WTC11 (cell line): ENCODE data around the gene LEKR1. TPM values are rescaled to one million over a fixed set of nuclear protein-coding genes. Genes with fewer than 3 reads are reported as not detected.

Experiments used
- ATAC-seq: fragments of 200-7000 bp; cut with Tn5 transposase; 2 replicates; pipeline ENCODE4 v1.10.0; 2021; ENCODE audit warnings: mild to moderate bottlenecking, moderate library complexity
- CTCF ChIA-PET: fragments of 300-600 bp; sonication (Branson Sonifier 250); formaldehyde crosslinking; loops from one replicate; lab custom pipeline; 2021; ENCODE audit warnings: antibody characterized with exemption; lab: Charles Lee
- POLR2A ChIA-PET: fragments of 350-600 bp; sonication (Branson Sonifier 250); formaldehyde crosslinking; loops from one replicate; lab custom pipeline; 2021; ENCODE audit warnings: antibody characterized with exemption; lab: Charles Lee
- DNase-seq: peaks from one replicate; pipeline ENCODE4 v3.0.0; 2021; ENCODE audit warnings: low spot score
- H3K27ac Mint-ChIP-seq: 2 replicates; pipeline ENCODE4 v1.8.0; 2021; ENCODE audit warnings: mixed read lengths
- H3K27me3 Mint-ChIP-seq: 2 replicates; pipeline ENCODE4 v1.8.0; 2021; ENCODE audit warnings: low read depth, mild to moderate bottlenecking, moderate library complexity, mixed read lengths
- H3K36me3 Mint-ChIP-seq: 2 replicates; pipeline ENCODE4 v1.8.0; 2021; ENCODE audit warnings: mixed read lengths
- H3K4me1 Mint-ChIP-seq: 2 replicates; pipeline ENCODE4 v1.8.0; 2022; ENCODE audit warnings: mixed read lengths
- H3K4me3 Mint-ChIP-seq: 2 replicates; pipeline ENCODE4 v1.8.0; 2021; ENCODE audit warnings: mild to moderate bottlenecking, moderate library complexity, mixed read lengths
- H3K9me3 Mint-ChIP-seq: 2 replicates; pipeline ENCODE4 v1.8.0; 2021; ENCODE audit warnings: mixed read lengths
- CBFB ChIP-seq: sonication (generic); formaldehyde crosslinking; IDR thresholded peaks from 2 replicates; pipeline ENCODE4 v1.8.1; 2022; ENCODE audit warnings: mild to moderate bottlenecking, low read depth, missing genetic modification reagents
- CREM ChIP-seq: sonication (generic); formaldehyde crosslinking; IDR thresholded peaks from 2 replicates; pipeline ENCODE4 v1.8.1; 2022; ENCODE audit warnings: mild to moderate bottlenecking, missing genetic modification reagents, moderate library complexity
- EMX1 ChIP-seq: fragments of 250-450 bp; sonication (Bioruptor Pico); IDR thresholded peaks from 2 replicates; pipeline ENCODE4 v1.8.0; 2021; ENCODE audit warnings: mild to moderate bottlenecking
- ESRRA ChIP-seq: sonication (generic); formaldehyde crosslinking; IDR thresholded peaks from 2 replicates; pipeline ENCODE4 v1.8.1; 2022; ENCODE audit warnings: mild to moderate bottlenecking, missing genetic modification reagents, borderline replicate concordance
- FOXJ3 ChIP-seq: sonication (generic); formaldehyde crosslinking; IDR thresholded peaks from 2 replicates; pipeline ENCODE4 v1.9.0; 2021; ENCODE audit warnings: missing genetic modification reagents, mild to moderate bottlenecking, borderline replicate concordance
- FOXK1 ChIP-seq: sonication (generic); formaldehyde crosslinking; IDR thresholded peaks from 2 replicates; pipeline ENCODE4 v1.8.0; 2022; ENCODE audit warnings: mild to moderate bottlenecking, moderate library complexity, missing genetic modification reagents
- GABPB1 ChIP-seq: sonication (generic); formaldehyde crosslinking; IDR thresholded peaks from 2 replicates; pipeline ENCODE4 v1.8.1; 2023; ENCODE audit warnings: mild to moderate bottlenecking, missing genetic modification reagents
- JUN ChIP-seq: sonication (generic); formaldehyde crosslinking; IDR thresholded peaks from 2 replicates; pipeline ENCODE4 v1.8.0; 2023; ENCODE audit warnings: mild to moderate bottlenecking, missing genetic modification reagents
- KAT7 ChIP-seq: sonication (generic); formaldehyde crosslinking; IDR thresholded peaks from 2 replicates; pipeline ENCODE4 v1.8.1; 2023; ENCODE audit warnings: missing genetic modification reagents, mild to moderate bottlenecking, borderline replicate concordance
- NR1H2 ChIP-seq: sonication (generic); formaldehyde crosslinking; IDR thresholded peaks from 2 replicates; pipeline ENCODE4 v1.9.0; 2021; ENCODE audit warnings: mild to moderate bottlenecking, moderate library complexity, missing genetic modification reagents
- OVOL2 ChIP-seq: fragments of 250-450 bp; sonication (Bioruptor Pico); IDR thresholded peaks from 2 replicates; pipeline ENCODE4 v1.9.0; 2021; ENCODE audit warnings: mild to moderate bottlenecking, borderline replicate concordance
- RELA ChIP-seq: sonication (generic); formaldehyde crosslinking; IDR thresholded peaks from 2 replicates; pipeline ENCODE4 v1.8.1; 2022; ENCODE audit warnings: missing genetic modification reagents, mild to moderate bottlenecking, borderline replicate concordance
- RORB ChIP-seq: fragments of 250-450 bp; sonication (Bioruptor Pico); IDR thresholded peaks from 2 replicates; pipeline ENCODE4 v1.9.0; 2021; ENCODE audit warnings: mild to moderate bottlenecking
- SMAD4 ChIP-seq: sonication (generic); formaldehyde crosslinking; IDR thresholded peaks from 2 replicates; pipeline ENCODE4 v1.8.0; 2022; ENCODE audit warnings: mild to moderate bottlenecking, missing genetic modification reagents
- SP1 ChIP-seq: sonication (generic); formaldehyde crosslinking; conservative IDR thresholded peaks from 2 replicates; pipeline ENCODE4 v1.8.1; 2022; ENCODE audit warnings: missing genetic modification reagents
- TP53 ChIP-seq: sonication (generic); formaldehyde crosslinking; IDR thresholded peaks from 2 replicates; pipeline ENCODE4 v1.8.1; 2023; ENCODE audit warnings: mild to moderate bottlenecking, missing genetic modification reagents
- ZNF263 ChIP-seq: sonication (generic); formaldehyde crosslinking; IDR thresholded peaks from 2 replicates; pipeline ENCODE4 v1.8.1; 2022; ENCODE audit warnings: low read depth, mild to moderate bottlenecking, moderate library complexity, missing genetic modification reagents
- ZNF396 ChIP-seq: fragments of 250-450 bp; sonication (Bioruptor Pico); IDR thresholded peaks from 2 replicates; pipeline ENCODE4 v1.8.0; 2021; ENCODE audit warnings: mild to moderate bottlenecking, moderate library complexity, borderline replicate concordance
- ZNF423 ChIP-seq: fragments of 250-450 bp; sonication (Bioruptor Pico); IDR thresholded peaks from 2 replicates; pipeline ENCODE4 v2.1.2; 2022; ENCODE audit warnings: mild to moderate bottlenecking, moderate library complexity
- total RNA-seq: library from RNA; stranded (reverse); gene quantifications from 3 replicates; pipeline ENCODE4 v1.2.3, GENCODE V29; 2021
- TF ChIP-seq, protein P1 (sequence below): sonication (generic); formaldehyde crosslinking; conservative IDR thresholded peaks from 2 replicates; pipeline ENCODE4 v1.8.1; 2022; ENCODE audit warnings: mild to moderate bottlenecking, missing genetic modification reagents
- TF ChIP-seq, protein P2 (sequence below): sonication (generic); formaldehyde crosslinking; IDR thresholded peaks from 2 replicates; pipeline ENCODE4 v1.8.1; 2023; ENCODE audit warnings: mild to moderate bottlenecking, missing genetic modification reagents, moderate library complexity
- TF ChIP-seq, protein P3 (sequence below): sonication (generic); formaldehyde crosslinking; IDR thresholded peaks from 2 replicates; pipeline ENCODE4 v1.8.1; 2022; ENCODE audit warnings: mild to moderate bottlenecking, moderate library complexity, missing genetic modification reagents
- TF ChIP-seq, protein P4 (sequence below): sonication (generic); formaldehyde crosslinking; IDR thresholded peaks from 2 replicates; pipeline ENCODE4 v1.8.1; 2023; ENCODE audit warnings: mild to moderate bottlenecking, missing genetic modification reagents
- TF ChIP-seq, protein P5 (sequence below): sonication (generic); formaldehyde crosslinking; IDR thresholded peaks from 2 replicates; pipeline ENCODE4 v1.8.0; 2022; ENCODE audit warnings: mild to moderate bottlenecking, missing genetic modification reagents
- TF ChIP-seq, protein P6 (sequence below): fragments of 200-600 bp; IDR thresholded peaks from 2 replicates; pipeline ENCODE4 v1.8.0; 2022; ENCODE audit warnings: antibody characterized with exemption
- TF ChIP-seq, protein P7 (sequence below): sonication (generic); formaldehyde crosslinking; IDR thresholded peaks from 2 replicates; pipeline ENCODE4 v1.8.1; 2022; ENCODE audit warnings: mild to moderate bottlenecking, missing genetic modification reagents, moderate library complexity, borderline replicate concordance
- TF ChIP-seq, protein P8 (sequence below): sonication (generic); formaldehyde crosslinking; IDR thresholded peaks from 2 replicates; pipeline ENCODE4 v1.8.1; 2023; ENCODE audit warnings: mild to moderate bottlenecking, moderate library complexity, missing genetic modification reagents

Gene LEKR1
- total RNA-seq, 1 experiment from 2014 or later = 0.09 TPM

DNA sequence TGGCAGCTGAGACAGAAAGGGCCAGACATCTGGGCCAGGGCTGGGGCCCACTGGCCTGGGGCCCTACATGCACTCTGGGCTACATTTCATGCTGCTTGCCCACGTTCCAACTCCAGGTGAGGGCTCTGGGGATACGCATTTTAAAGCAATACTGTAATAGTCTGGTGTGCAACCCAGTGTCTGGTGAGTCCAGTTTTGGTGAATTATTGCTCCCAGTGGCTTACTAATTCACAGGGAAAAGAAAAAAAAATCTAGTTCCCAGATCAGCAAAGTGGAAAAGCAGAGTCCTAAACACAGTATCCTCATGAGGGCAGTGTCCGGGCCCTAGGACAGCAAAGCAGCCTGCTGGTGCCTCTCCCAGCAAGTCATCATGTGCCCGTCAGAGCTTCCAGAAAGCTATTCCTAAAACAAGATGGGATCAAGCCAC lies 251.4 kb downstream of the LEKR1 start:
- no peak for ATAC-seq
- no peak for TF ChIP-seq CBFB
- TF ChIP-seq RELA (CRISPR knock-in tag) = no peak
- no peak for TF ChIP-seq OVOL2 (CRISPR knock-in tag)
- no peak for TF ChIP-seq TP53 (CRISPR knock-in tag)
- TF ChIP-seq, protein P1, sequence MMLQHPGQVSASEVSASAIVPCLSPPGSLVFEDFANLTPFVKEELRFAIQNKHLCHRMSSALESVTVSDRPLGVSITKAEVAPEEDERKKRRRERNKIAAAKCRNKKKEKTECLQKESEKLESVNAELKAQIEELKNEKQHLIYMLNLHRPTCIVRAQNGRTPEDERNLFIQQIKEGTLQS = no peak
- TF ChIP-seq FOXJ3 (CRISPR knock-in tag) = no peak
- TF ChIP-seq, protein P2, sequence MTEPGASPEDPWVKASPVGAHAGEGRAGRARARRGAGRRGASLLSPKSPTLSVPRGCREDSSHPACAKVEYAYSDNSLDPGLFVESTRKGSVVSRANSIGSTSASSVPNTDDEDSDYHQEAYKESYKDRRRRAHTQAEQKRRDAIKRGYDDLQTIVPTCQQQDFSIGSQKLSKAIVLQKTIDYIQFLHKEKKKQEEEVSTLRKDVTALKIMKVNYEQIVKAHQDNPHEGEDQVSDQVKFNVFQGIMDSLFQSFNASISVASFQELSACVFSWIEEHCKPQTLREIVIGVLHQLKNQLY (CRISPR knock-in tag) = no peak
- no peak for TF ChIP-seq SMAD4 (CRISPR knock-in tag)
- no peak for TF ChIP-seq ZNF423
- TF ChIP-seq RORB (CRISPR knock-in tag) = no peak
- TF ChIP-seq, protein P3, sequence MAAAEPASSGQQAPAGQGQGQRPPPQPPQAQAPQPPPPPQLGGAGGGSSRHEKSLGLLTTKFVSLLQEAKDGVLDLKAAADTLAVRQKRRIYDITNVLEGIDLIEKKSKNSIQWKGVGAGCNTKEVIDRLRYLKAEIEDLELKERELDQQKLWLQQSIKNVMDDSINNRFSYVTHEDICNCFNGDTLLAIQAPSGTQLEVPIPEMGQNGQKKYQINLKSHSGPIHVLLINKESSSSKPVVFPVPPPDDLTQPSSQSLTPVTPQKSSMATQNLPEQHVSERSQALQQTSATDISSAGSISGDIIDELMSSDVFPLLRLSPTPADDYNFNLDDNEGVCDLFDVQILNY = no peak
- no peak for TF ChIP-seq EMX1 (CRISPR knock-in tag)
- TF ChIP-seq, protein P4, sequence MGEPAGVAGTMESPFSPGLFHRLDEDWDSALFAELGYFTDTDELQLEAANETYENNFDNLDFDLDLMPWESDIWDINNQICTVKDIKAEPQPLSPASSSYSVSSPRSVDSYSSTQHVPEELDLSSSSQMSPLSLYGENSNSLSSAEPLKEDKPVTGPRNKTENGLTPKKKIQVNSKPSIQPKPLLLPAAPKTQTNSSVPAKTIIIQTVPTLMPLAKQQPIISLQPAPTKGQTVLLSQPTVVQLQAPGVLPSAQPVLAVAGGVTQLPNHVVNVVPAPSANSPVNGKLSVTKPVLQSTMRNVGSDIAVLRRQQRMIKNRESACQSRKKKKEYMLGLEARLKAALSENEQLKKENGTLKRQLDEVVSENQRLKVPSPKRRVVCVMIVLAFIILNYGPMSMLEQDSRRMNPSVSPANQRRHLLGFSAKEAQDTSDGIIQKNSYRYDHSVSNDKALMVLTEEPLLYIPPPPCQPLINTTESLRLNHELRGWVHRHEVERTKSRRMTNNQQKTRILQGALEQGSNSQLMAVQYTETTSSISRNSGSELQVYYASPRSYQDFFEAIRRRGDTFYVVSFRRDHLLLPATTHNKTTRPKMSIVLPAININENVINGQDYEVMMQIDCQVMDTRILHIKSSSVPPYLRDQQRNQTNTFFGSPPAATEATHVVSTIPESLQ = no peak
- peaks cover 2% of the 10 kb centered on the region; the same call in 1 of the 2 replicates for H3K27me3 Mint-ChIP-seq
- H3K27ac Mint-ChIP-seq = no peak overlapping the region
- ChIA-PET CTCF (interaction anchor here (0.6 to 2.7 kb wide), 11 partner anchors 9 to 934 kb away, joined by 3 to 15 read pairs (median 3); no protein-coding TSS in a partner anchor), POLR2A (no interaction called here)
- DNase-seq = no peak
- H3K4me1 Mint-ChIP-seq = peaks cover 30% of the 10 kb centered on the region
- H3K4me3 Mint-ChIP-seq = no peak overlapping the region
- H3K9me3 Mint-ChIP-seq = no peaks in the 10 kb centered on the region
- H3K36me3 Mint-ChIP-seq = no peaks in the 10 kb centered on the region

DNA sequence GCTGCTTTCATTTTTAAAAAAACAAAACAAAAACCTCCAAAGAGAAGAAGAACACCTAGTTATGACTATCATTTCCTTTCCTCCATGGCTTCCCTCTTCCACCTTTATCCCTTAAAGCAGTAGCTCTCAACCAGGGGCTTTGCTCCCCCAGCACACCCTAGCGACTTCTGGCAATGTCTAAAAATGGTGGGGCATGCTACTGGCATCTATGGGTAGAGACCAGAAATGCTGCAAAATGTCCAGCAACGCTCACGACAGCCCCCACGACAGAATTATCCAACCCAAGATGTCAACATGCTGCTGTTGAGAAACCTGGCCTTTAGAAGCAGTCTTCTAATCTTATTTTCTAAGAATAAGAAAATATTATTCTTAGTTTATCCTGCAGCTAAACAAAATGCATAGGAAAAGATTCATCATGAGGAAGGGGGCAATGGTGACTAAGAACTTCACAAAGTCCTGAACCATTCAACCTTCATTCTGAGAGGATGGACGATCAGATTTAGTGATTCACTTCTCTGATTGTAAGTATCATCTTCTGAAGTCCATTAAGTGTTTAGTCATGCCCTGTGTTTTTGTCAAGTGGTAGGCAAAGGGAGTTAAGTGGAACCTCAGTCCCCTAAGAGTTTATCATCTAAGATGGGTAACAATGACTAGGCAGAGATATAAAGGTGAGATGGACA lies 252.1 kb downstream of the LEKR1 start:
- no peak overlapping the region for H3K27ac Mint-ChIP-seq
- ChIA-PET CTCF (interaction anchor here (1.3 to 2.7 kb wide), 2 partner anchors 10 to 180 kb away, joined by 4 to 15 read pairs; no protein-coding TSS in a partner anchor), POLR2A (no interaction called here)
- no peaks in the 10 kb centered on the region for H3K9me3 Mint-ChIP-seq
- no peak overlapping the region for H3K4me3 Mint-ChIP-seq
- TF ChIP-seq SP1 (no peak), CREM (CRISPR knock-in tag) (no peak), FOXK1 (CRISPR knock-in tag) (no peak), ZNF263 (no peak), KAT7 (no peak), JUN (CRISPR knock-in tag) (no peak), ESRRA (CRISPR knock-in tag) (no peak), GABPB1 (no peak), ZNF396 (no peak), NR1H2 (CRISPR knock-in tag) (no peak)
- TF ChIP-seq, protein P5, sequence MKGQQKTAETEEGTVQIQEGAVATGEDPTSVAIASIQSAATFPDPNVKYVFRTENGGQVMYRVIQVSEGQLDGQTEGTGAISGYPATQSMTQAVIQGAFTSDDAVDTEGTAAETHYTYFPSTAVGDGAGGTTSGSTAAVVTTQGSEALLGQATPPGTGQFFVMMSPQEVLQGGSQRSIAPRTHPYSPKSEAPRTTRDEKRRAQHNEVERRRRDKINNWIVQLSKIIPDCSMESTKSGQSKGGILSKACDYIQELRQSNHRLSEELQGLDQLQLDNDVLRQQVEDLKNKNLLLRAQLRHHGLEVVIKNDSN (CRISPR knock-in tag) = no peak
- TF ChIP-seq, protein P6, sequence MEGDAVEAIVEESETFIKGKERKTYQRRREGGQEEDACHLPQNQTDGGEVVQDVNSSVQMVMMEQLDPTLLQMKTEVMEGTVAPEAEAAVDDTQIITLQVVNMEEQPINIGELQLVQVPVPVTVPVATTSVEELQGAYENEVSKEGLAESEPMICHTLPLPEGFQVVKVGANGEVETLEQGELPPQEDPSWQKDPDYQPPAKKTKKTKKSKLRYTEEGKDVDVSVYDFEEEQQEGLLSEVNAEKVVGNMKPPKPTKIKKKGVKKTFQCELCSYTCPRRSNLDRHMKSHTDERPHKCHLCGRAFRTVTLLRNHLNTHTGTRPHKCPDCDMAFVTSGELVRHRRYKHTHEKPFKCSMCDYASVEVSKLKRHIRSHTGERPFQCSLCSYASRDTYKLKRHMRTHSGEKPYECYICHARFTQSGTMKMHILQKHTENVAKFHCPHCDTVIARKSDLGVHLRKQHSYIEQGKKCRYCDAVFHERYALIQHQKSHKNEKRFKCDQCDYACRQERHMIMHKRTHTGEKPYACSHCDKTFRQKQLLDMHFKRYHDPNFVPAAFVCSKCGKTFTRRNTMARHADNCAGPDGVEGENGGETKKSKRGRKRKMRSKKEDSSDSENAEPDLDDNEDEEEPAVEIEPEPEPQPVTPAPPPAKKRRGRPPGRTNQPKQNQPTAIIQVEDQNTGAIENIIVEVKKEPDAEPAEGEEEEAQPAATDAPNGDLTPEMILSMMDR = no peak
- TF ChIP-seq, protein P1 = no peak
- TF ChIP-seq, protein P7, sequence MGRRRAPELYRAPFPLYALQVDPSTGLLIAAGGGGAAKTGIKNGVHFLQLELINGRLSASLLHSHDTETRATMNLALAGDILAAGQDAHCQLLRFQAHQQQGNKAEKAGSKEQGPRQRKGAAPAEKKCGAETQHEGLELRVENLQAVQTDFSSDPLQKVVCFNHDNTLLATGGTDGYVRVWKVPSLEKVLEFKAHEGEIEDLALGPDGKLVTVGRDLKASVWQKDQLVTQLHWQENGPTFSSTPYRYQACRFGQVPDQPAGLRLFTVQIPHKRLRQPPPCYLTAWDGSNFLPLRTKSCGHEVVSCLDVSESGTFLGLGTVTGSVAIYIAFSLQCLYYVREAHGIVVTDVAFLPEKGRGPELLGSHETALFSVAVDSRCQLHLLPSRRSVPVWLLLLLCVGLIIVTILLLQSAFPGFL (CRISPR knock-in tag) = no peak
- TF ChIP-seq, protein P8, sequence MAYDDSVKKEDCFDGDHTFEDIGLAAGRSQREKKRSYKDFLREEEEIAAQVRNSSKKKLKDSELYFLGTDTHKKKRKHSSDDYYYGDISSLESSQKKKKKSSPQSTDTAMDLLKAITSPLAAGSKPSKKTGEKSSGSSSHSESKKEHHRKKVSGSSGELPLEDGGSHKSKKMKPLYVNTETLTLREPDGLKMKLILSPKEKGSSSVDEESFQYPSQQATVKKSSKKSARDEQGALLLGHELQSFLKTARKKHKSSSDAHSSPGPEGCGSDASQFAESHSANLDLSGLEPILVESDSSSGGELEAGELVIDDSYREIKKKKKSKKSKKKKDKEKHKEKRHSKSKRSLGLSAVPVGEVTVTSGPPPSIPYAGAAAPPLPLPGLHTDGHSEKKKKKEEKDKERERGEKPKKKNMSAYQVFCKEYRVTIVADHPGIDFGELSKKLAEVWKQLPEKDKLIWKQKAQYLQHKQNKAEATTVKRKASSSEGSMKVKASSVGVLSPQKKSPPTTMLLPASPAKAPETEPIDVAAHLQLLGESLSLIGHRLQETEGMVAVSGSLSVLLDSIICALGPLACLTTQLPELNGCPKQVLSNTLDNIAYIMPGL (CRISPR knock-in tag) = no peak
- peaks cover 30% of the 10 kb centered on the region for H3K4me1 Mint-ChIP-seq
- DNase-seq (no peak), ATAC-seq (no peak)
- H3K36me3 Mint-ChIP-seq = no peaks in the 10 kb centered on the region
- H3K27me3 Mint-ChIP-seq = peaks cover 7% of the 10 kb centered on the region; the same call in 1 of the 2 replicates
